NCI-H510A (cell line): ENCODE data around the gene CHMP6.

Source experiments
- DNase-seq: peaks from one replicate; lab custom pipeline; 2025; lab: John Stamatoyannopoulos, UW

CHMP6 gene

GRCh38 chr17:80970762-80971703 lies 20.6 kb upstream of the CHMP6 start:
- no peak for DNase-seq

DNA sequence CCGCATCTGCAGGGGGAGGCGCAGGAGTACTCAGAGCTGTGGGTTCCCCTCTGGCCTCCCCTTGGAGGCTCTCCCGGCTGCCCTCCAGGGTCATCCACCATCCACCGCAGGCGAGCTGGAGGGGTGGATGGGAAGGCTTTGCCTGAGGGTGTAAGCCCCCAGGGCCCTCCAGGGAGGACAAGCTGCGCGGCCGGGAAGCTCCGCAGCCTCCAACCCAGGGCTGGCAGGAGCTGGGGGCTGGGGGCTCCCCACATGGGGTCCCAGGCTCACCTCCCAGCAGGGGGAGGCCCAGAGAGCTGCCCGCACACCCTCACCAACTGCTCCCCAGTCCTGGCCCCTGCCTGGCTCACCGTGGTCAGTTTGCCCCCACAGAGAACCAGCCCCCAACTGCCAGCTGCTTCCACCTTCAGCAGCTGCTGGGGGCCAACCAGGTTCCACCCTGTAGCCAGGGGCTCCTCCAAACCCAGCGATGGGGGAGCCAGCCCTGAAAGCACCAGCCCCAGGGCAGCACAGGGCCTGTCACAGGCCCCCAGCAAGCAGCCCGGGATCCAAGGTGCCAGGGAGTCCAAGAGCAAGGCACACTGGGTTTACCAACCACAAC lies 19.8 kb upstream of the CHMP6 start:
- DNase-seq = no peak

GRCh38 chr17:80976701-80977100 lies 14.9 kb upstream of the CHMP6 start:
- no peak for DNase-seq

DNA sequence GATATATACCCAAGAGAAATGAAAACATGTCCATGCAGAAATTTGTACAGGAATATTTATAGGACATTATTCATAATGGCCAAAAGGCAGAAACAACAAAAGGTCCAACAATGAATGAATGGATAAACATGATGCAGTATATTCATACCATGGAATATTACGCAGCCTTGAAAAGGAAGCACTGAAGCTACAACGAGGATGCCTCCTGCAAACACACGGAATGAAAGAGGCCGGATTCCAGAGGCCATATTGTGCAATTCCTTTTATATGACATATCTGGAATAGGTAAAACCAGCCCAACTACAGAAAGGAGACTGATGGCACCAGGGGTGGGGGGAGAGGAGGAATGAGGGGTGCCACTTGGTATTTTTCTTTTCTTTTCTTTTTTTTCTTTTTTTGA lies 14.5 kb upstream of the CHMP6 start:
- DNase-seq = no peak

DNA sequence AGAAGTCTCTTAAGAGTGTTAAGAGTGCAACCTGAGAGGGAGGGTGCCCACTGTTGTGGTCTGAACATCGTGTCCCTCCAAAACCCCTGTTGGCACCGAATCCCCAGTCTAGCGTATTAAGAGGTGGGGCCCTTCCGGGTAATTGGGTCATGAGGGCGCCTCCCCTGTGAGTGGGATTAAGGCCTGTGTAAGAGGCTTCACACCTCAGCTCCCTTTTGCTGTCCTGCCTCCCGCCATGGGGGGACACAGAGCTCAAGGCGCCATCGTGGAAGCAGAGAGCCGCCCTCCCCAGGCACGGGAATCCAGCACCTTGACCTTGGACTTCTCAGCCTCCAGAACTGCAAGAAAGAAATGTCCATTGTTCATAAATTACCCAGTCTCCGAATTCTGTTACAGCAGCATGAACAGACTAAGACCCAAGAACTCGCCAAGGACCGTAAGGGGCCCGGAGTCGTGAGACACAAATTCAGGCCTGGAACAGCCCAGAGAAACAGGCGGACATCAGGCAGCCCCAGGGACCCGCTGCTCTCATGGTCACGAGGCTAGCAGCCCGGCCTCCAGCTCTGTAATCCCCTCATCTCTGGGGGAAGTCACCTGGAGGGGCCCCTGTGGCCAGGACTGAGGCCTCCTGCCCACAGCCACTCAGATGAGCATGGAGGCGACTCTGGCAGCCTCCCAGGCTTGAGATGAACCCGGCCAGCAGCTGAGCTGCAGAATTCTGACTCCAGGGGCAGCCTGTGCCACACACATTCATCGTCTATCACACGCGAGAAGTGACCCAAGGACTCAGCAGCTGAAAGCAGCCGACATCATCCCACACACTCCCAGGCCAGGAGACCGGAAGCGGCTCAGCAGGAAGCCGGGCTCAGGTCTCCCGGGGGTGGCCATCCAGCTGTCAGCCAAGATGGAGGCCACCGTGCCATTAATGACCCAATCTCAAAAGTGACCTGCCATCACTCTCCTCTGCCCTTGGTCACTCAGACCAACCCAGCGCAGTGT lies 12.8 kb upstream of the CHMP6 start:
- DNase-seq = no peak

DNA sequence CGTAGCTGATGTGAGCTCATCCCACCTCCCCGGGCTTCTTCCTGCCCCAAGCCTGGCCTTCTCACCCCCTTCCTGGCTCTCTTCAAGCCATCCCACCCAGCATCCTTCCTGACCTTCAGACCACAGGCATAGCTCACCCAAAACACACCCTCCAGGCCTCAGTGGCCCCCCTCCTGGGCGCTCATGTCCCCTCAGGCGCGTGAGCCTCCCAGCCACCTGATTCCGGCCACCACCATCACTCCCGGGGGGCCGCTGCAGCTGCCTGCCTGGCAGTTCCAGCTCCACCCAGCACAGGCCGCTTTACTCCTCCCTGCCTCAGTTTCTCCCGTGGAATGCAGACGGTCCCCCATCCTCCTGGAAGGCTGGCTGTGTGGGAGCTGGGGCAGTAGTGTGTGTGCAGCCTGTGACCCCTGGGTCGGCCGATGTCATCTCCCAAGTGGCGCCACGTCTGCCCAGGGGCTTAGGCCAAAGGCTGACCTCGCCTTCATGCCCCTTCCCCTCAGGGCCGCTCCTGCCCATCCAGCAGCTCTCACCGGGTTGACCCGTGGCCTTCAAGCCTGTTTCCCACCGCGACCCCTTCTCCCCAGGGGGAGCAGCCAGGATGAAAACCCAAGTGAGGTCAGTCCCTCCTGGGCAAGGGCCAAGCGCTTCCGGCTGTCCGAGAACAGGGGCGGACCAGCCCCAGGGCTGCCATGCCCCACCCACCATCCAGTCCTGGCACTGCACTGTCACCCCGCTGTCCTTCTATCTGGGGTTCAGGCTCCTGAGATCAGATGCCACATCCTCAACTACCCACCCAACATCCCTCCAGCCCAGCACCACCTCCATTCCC lies 11.9 kb upstream of the CHMP6 start:
- DNase-seq = no peak

GRCh38 chr17:80980397-80981061 lies 11.1 kb upstream of the CHMP6 start:
- DNase-seq = no peak

DNA sequence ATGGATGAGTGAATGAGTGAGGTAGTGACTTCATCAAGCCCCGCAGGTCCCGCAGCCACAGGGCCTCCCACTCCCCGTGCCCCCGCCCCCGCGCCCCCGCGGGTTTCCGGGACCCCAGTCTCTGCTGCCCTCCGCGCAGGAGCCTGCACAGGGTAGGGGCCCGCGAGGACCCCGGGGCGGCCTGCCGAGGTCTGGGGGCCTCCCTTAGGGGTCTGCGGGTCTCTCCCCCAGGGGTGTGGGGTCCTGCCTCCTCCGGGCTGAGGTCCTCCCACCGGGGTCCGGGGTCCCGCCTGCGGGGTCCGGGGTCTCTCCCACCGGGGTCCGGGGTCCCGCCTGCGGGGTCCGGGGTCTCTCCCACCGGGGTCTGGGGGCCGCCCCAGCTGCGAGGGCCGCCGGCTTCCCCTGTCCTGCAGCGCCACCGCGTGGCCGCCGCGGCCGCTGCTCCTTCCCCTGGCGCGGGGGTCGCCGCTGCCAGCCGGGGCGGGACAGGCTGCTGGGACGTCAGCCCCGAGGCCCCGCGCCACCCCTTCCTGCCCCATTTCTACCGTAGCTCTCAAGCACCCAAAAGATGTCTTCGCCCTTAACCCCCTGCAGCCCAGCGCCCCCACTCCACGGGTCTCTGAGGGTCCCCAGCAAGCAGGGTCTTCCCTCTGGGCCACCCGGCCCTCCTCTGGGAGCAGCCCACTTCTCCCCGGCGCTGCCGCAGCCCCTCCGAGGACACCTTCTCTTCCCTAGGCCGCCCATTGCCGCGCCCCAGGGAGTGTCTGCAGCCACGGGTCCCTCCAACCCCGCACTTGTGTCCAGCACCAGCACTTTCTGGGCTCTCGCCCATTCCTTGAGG lies 10.4 kb upstream of the CHMP6 start:
- DNase-seq = no peak

GRCh38 chr17:80981929-80982425 lies 9.7 kb upstream of the CHMP6 start:
- DNase-seq = no peak

DNA sequence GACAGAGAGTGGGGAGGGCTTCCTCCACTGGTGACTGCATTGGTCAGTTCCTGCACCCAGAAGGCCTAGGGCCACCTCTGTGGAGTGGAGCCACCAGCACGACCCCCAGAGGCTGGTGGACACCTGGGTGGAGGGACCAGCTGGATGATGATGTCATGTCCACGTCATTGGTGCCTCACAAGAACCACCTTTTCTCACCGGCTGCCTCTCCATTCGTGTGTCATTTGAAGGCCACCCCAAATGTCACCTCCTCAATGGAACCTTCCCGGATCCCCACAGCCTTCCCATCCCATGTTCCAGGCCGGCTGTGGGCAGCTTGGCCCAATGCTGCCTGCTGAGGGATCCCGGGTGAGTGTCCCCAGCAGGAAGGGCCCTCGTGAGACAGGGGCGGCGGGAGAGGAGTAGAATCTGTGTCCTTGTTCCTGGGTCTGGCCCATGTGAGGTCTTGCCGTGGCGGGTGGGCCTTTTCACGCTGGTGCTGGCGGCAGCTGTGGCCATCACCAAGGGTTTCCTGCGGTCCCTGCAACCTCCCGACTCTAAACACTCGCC lies 9.1 kb upstream of the CHMP6 start:
- no peak for DNase-seq

- DNase-seq = no peak
These were observed 8.1 kb upstream of the CHMP6 start for GRCh38 chr17:80983545-80983944.

DNA sequence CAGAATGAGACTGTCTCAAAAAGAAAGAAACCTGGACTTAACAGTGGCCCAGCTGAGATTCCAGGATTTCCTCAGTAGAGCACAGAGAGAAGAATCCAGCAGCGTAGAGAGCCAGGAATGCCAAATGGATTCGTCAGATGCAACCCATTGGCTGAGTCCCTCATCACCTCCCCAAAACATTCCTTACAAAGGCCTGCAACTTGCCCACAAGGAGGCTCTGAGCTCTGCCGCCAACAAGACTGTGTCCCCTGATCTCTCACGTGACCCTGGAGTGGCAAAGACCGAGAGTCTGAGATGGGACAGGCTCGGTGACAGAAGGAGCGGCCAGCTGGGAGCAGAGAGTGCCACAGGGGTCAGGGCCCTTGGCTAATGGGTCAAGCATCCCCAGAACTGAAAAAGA lies 6.9 kb upstream of the CHMP6 start:
- no peak for DNase-seq

GRCh38 chr17:80986046-80986445 lies 5.6 kb upstream of the CHMP6 start:
- no peak for DNase-seq

- DNase-seq = no peak
These were observed 4.7 kb upstream of the CHMP6 start for GRCh38 chr17:80986816-80987475.

DNA sequence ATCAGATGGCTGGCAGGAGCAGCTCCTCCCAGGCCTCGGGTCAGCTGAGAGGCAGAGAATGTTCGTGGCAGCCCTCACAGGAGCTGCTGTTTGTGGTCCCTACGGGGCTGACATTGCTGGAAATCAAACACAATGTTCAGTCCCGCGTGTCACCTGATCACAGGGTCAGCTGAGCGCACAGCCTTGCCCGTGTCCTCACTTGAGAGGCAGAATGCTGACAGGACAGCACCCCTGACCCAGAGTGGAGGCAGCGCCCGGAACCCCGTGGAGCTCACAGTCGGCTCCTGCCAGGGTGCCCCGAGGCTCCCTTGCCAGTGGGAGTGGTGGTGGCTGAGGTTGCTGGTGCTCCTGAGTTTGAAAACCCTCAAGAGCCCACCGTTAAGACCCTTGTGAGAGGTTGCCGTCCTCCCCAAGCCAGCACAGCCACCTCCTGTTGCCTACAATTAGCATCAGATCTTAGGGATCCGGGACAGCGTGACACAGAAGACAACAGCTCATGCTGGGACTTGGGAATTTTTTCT lies 3.6 kb upstream of the CHMP6 start:
- no peak for DNase-seq

DNA sequence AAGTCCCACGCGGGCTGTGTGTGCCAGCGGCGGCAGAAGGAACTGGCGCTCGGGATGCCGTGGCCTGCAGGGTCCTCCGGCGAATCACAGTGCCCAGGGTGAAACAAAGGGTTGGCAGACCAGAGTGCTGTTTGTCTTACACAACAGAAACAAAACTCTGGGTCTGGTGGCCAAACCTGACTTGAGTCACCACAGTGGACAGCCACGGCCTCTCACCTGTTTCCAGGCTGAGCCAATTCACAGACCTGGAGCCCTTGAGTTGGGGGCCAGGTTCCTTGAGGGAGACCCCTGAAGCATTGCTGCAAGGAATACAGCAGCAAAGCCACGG lies 2.1 kb upstream of the CHMP6 start:
- no peak for DNase-seq

DNA sequence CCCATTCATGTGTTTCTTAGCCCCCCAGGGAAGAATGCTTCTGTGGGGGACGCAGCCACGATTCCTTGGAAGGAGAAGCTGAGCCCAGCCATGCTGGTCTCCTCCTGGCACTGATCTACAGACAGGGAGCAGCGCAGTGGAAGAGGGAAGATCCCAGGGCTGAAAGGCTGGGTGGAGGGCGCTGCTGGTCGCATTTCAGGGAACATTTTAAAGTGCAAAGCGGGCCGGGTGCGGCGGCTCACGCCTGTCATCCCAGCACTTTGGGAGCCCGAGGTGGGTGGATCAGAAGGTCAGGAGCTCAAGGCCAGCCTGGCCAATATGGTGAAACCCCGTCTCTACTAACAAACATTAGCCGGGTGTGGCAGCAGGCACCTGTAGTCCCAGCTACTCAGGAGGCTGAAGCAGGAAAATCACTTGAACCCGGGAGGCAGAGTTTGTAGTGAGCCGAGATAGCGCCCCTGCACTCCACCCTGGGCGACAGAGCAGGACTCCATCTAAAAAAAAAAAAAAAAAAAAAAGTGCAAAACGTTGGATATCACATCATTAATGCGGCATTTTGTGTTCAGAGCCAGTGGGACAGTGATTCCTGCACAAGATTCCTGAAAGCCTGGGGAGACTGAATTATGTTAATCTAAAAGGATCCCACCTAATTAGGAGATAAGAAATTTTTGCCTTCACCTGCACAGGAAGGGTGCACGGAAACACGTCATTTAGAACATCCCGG lies 558 bp upstream of the CHMP6 start:
- DNase-seq = no peak
